HCEC 1CT (cell line): ENCODE results near the gene TRPC4AP.

ENCODE experiments used
- DNase-seq: peaks from one replicate; pipeline ENCODE4 v3.0.0-alpha.2; 2017

The TRPC4AP gene

DNA sequence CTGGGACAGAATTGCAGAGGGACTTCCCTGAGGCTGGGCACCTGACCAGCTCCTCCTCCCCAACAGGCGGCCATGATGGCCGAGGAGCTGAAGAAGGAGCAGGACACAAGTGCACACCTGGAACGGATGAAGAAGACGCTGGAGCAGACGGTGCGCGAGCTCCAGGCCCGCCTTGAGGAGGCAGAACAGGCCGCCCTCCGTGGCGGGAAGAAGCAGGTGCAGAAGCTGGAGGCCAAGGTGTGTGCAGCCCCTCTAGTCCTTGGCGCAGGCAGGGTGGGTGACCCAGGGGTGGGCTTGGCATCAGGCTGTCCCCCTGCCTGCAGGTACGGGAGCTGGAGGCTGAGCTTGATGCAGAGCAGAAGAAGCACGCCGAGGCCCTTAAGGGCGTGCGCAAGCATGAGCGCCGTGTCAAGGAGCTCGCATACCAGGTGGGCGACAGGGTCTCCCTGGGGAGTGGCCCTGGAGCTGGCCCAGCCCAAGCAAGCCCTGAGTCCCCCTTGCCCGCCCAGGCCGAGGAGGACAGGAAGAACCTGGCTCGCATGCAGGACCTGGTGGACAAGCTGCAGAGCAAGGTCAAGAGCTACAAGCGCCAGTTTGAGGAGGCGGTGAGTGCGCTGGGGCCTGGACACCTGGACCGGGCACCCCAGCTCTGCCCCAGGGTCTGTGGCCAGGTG, 91.5 kb downstream of the TRPC4AP start:
- no peak for DNase-seq

DNA sequence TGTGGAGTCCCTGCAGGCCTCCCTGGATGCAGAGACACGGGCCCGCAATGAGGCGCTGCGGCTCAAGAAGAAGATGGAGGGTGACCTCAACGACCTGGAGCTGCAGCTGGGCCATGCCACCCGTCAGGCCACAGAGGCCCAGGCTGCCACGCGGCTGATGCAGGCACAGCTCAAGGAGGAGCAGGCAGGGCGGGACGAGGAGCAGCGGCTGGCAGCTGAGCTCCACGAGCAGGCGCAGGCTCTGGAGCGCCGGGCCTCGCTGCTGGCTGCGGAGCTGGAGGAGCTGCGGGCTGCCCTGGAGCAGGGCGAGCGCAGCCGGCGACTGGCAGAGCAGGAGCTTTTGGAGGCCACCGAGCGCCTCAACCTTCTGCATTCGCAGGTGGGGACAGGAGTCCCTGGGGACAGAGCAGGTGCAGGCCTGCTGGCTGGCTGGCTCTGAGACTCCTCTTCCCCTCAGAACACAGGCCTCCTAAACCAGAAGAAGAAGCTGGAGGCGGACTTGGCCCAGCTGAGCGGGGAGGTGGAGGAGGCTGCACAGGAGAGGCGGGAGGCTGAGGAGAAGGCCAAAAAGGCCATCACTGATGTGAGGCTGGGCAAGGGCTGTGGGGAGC, 92.2 kb downstream of the TRPC4AP start:
- DNase-seq, result no peak

DNA sequence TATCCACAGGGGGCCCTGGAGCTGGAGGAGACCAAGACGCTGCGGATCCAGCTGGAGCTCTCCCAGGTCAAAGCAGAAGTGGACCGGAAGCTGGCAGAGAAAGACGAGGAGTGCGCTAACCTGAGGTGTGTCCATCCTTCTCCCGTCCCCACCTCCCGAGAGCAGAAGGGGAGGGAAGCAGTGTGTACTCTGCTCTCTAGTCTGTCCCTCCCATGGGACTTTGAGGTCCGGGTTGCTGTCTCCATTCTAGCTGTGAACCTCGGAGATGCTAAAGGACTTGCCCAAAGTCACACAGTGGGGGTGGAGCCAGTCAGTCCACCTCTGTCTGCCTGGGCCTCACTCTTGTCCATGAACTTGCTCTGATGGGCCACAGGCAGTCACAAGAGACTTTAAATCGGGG, 92.8 kb downstream of the TRPC4AP start:
- DNase-seq, result no peak

DNA sequence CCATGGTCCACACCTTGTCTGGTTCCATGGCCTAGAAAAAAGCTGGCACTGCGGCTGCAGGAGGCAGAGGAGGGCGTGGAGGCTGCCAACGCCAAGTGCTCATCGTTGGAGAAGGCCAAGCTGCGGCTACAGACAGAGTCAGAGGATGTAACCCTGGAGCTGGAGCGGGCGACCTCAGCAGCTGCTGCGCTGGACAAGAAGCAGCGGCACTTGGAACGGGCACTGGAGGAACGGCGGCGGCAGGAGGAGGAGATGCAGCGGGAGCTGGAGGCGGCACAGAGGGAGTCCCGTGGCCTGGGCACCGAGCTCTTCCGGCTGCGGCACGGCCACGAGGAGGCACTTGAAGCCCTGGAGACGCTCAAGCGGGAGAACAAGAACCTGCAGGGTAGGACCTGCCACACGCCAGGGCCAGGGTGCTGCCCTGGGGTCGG, 93.6 kb downstream of the TRPC4AP start:
- DNase-seq, result no peak

DNA sequence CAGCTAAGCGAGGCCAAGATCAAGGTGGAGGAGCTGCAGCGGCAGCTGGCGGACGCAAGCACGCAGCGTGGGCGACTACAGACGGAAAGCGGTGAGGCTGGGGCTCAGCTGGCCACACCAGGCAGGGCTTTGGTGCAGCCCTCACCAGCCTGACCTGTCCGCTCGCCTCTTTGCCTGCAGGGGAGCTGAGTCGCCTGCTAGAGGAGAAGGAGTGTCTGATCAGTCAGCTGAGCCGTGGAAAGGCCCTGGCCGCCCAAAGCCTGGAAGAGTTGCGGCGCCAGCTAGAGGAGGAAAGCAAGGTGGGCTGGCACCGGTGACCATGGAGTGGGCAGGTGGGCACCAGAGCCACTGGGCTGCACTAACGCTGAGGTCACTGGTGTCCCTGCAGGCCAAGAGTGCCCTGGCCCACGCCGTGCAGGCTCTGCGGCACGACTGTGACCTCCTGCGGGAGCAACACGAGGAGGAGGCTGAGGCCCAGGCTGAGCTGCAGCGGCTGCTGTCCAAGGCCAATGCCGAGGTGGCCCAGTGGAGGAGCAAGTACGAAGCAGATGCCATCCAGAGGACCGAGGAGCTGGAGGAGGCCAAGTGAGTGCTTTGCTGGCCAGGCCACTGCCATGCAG, 94.2 kb downstream of the TRPC4AP start:
- DNase-seq, result no peak

DNA sequence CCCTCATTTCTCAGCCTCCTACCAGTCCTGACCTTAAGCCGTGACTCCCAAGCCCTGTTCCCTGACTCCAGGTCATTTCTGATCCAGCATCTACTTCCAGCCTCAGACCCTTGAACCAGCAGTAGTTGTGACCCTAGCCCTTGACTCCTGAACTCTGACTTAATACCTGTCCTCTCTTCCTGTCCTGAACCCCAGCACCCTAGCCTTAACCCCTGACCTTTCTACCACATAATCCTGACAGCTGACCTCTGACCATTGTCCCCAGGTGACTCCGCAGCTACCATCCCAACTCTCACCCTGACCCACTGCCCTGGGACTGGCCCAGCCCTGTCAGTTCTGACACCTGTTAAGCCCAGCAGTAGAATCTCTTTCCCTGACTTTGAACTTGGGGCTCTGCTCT, 94.8 kb downstream of the TRPC4AP start:
- no peak for DNase-seq

DNA sequence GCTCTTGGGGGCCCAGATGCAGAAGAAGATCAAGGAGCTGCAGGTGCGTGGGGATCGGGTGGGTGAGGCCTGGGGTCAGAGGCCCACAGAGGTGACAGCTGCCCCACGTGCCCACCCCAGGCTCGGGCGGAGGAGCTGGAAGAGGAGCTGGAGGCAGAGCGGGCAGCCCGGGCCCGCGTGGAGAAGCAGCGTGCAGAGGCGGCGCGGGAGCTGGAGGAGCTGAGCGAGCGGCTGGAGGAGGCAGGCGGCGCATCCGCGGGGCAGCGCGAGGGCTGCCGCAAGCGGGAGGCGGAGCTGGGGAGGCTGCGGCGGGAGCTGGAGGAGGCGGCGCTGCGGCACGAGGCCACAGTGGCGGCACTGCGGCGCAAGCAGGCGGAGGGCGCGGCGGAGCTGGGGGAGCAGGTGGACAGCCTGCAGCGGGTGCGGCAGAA, 95.5 kb downstream of the TRPC4AP start:
- DNase-seq, result no peak

DNA sequence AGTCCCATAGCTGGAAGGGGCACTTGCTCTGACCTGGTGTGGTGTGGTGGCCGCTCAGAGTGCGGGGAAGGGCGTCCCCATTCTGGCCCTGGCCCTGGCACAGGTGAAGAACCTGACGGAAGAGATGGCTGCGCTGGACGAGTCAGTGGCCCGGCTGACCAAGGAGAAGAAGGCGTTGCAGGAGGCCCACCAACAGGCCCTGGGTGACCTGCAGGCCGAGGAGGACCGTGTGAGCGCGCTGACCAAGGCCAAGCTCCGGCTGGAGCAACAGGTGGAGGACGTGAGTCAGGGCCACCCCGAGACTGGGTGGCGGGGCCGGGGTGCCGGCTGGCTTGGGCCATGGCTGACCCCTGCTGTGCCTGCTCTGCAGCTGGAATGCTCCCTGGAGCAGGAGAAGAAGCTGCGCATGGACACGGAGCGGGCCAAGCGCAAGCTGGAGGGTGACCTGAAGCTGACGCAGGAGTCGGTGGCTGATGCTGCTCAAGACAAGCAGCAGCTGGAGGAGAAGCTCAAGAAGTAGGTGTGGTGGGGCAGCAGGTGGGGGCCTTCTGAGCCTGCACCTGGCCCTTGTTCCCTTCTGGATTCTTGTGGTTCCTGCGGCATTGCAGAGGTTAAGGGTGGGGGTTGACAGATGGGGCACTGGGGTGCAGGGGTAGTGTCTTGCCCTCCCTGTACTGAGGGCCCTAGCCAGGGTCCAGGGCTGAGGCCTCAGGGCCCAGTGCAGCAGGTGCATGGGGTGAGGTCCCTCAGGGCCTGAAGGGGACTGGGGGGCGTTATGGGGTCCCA, 96.2 kb downstream of the TRPC4AP start:
- DNase-seq, result no peak

DNA sequence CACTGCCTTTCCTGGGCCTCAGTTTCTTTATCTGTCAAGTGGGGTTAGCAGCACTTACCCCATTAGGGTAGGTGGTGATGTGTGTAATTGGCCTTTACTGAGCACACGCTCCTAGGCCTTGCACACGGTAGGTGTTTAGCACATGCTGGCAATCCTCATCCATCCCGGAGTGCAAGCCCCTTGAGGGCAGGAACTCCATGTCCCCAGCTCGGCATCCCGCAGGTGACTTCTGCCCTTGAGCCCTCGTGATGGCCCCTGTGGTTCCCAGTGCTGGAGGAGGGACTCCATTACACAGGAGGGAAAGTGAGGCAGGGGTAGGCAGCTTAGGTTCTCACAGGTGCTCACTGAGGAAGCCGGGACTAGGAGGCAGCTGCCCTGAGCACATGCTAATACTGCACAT, 96.9 kb downstream of the TRPC4AP start:
- no peak for DNase-seq

DNA sequence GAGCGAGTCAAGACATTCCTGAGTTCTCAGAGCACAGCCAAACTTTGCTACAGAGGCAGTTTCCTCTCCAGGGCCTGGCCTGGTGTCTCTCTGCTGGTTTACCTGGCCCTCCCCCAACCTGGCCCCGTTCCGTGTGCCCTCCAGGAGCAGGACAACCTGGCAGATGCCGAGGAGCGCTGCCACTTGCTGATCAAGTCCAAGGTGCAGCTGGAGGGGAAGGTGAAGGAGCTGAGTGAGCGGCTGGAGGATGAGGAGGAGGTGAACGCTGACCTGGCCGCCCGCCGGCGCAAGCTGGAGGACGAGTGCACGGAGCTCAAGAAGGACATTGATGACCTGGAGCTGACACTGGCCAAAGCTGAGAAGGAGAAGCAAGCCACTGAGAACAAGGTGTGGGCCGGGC, 97.4 kb downstream of the TRPC4AP start:
- no peak for DNase-seq

DNA sequence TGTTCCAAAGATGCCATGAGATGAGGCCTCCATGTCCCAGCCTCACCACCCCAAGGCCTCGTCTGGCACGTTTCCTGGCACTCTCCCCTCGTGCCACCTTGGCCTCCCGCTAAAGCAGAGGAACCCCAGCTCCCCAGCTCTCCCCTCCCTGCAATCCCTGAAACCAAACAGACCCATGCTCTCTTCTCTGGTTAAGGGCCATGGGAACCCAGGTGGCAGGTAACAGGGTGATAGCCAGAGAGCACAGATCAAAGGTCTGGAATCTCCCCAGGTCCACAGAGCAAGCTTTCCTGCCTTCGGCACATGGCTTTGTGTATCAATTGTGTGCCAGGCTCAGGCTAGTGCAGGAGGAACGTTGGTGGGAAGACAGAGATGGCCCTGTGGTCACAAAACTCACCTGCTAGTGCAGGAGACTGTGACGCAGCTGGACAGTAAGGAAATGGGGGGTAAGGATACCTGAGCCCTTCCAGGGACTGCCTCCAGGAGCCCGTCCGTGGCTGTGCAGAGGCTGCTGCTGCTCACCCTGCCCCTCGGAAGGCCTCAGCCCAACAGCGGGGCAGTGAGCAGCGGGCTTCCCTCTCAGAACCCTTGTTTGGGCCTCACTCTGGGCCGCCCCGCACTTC, 98.0 kb downstream of the TRPC4AP start:
- no peak for DNase-seq

DNA sequence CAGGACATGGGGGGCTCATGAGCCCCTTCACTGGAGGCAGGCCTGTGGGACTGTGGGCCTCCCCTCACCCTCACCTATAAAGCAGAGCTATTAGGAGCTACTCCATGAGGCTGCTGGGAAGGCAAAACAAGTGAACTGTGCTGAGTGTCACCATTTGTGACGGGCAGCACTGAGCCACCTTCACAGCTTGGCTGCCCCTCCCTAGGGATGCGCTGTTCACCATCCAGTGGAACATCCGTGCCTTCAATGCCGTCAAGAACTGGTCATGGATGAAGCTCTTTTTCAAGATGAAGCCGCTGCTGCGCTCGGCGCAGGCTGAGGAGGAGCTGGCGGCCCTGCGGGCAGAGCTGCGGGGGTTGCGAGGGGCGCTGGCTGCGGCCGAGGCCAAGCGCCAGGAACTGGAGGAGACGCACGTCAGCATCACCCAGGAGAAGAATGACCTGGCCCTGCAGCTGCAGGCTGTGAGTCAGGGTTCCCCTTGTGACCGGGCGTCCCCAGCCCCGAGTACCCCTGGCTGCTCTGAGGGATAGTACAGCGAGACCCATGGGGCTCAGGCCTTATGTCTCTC, 98.6 kb downstream of the TRPC4AP start:
- no peak for DNase-seq

DNA sequence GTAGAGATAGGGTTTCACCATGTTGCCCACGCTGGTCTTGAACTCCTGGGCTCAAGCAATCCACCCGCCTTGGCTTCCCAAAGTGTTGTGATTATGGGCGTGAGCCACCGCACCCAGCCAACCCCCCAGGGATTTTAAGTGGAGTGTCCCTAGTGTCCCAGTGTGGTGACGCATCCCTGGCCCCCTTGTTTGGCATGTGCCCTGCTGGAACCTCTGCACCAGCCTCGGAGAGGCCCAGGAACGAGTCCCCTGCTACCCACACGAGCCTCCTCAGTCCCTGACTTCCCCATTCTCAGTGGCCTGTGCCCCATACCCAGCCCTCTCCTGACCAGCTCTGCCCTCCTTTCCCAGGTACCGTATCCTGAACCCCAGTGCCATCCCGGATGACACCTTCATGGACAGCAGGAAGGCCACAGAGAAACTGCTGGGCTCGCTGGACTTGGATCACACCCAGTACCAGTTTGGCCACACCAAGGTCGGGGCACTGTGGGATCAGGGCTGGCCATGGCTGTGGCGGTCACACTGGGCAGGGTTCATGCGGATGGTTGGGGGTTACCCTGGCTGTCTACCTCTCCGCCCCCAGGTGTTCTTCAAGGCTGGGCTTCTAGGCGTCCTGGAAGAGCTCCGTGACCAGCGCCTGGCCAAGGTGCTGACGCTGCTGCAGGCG, 99.7 kb downstream of the TRPC4AP start:
- no peak for DNase-seq

DNA sequence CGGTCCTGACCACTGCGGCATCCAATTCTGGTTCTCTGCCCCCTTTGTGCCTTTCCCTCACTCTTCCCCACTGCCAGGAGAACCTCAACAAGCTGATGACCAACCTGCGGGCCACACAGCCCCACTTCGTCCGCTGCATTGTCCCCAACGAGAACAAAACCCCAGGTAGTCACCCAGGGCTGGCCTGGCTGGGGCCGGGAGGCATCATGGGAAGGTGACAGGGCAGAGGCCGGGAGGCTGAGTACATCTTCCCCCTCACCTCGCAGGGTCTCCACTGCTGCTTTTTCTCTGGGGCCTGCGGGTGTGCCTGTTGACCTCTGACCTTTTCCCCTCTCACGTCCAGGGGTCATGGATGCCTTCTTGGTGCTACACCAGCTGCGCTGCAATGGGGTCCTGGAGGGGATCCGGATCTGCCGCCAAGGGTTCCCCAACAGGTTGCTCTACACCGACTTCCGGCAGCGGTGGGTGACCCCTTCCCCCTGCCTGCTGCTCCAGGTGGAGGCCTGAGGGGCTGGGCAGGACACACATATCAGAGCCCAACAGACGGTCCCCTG, 101.9 kb downstream of the TRPC4AP start:
- no peak for DNase-seq

DNA sequence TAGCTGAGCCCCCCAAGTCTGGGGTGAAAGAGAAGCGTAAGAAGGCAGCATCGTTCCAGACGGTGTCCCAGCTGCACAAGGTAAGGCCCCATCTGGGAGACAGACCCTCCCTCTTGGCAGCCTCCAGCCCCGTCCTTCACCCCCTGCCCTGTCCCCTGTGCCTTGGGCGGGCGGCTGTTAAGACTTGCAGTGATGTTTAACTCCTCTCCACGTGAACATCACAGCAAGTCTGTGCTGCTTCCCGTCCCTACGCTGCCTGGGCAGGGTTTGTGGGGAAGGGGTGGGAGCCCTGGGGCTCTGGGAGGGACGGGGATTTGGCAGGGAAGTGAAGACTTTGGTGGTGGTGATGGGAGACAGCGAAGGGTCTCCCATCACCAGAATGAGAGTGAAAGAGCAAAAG, 102.4 kb downstream of the TRPC4AP start:
- no peak for DNase-seq

DNA sequence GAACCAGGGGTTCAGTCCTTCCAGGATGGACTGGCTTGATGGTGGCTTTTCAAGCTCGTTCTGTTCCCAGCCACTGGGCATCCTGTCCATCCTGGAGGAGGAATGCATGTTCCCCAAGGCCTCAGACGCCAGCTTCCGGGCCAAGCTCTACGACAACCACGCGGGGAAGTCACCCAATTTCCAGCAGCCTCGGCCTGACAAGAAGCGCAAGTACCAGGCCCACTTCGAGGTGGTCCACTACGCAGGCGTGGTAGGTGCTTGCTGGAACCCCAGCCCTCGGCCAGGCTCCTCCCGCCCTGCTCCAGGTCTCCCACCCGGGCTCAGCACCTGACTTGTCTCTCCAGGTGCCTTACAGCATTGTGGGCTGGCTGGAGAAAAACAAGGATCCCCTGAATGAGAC, 102.9 kb downstream of the TRPC4AP start:
- no peak for DNase-seq

DNA sequence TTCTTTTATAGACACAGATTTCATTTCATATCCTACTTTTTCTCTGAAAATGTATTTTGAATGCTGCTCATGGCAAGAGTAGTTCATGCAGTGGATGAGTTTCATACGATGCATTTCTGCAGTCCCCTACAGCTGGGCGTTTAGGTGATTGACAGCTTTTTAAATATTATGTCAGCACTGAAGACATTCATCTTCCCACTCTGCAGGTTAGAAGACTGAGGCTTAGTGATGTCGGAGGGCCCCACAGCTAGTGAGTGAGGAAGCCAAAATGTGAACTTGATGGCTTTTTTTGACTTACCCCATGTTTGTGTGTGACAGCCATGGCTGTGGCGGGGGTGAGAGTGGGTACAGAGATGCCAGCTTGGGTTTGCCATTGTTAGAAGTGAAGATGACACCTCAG, 103.5 kb downstream of the TRPC4AP start:
- DNase-seq, result no peak

DNA sequence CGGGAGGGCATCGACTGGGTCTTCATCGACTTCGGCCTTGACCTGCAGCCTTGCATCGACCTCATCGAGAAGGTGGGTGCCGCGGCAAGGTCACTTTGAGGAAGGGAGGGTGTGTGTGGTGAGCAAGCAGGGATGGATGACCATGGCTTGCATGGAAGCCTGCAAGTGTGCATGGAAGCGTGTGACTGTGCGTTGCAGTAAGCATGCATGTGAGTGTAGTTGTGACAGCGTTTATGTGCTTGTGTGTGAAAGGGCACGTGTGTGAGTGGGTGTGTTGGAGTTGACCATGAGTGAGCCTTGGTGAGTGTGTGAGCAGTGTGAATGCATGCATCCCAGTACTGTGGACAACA, 104.4 kb downstream of the TRPC4AP start:
- DNase-seq, result no peak

DNA sequence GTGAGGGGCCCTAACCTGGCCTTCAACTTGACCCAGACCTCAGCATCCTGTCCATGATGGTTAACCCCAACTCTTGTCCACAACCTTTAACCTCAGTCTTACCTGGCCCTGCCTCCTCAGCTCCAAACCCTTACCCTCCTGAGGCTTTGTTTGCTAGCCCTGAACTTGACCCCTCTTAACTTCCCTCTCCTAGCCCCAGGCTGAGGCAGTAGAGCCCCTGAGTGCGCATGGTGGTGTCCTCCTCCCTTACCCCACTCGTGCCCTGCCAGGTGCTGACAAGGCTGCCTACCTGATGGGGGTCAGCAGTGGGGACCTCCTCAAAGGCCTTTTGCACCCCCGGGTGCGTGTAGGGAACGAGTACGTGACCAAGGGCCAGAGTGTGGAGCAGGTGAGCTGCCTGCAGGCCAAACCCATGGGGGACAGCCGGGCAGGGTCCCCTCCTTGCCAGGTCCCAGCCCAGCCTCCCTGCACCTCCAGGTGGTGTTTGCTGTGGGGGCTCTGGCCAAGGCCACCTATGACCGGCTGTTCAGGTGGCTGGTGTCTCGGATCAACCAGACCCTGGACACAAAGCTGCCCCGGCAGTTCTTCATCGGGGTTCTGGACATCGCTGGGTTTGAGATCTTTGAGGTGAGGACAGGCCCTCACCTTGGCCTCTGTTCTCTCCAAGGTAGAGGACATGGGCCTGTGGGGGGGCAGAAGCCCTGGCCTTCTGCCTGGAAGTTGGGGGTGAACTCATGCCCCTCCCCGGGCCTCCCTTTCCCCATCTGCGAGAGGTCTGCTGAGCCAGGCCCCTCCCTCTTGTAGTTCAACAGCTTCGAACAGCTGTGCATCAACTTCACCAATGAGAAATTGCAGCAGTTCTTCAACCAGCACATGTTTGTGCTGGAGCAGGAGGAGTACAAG, 105.1 kb downstream of the TRPC4AP start:
- DNase-seq, result no peak

DNA sequence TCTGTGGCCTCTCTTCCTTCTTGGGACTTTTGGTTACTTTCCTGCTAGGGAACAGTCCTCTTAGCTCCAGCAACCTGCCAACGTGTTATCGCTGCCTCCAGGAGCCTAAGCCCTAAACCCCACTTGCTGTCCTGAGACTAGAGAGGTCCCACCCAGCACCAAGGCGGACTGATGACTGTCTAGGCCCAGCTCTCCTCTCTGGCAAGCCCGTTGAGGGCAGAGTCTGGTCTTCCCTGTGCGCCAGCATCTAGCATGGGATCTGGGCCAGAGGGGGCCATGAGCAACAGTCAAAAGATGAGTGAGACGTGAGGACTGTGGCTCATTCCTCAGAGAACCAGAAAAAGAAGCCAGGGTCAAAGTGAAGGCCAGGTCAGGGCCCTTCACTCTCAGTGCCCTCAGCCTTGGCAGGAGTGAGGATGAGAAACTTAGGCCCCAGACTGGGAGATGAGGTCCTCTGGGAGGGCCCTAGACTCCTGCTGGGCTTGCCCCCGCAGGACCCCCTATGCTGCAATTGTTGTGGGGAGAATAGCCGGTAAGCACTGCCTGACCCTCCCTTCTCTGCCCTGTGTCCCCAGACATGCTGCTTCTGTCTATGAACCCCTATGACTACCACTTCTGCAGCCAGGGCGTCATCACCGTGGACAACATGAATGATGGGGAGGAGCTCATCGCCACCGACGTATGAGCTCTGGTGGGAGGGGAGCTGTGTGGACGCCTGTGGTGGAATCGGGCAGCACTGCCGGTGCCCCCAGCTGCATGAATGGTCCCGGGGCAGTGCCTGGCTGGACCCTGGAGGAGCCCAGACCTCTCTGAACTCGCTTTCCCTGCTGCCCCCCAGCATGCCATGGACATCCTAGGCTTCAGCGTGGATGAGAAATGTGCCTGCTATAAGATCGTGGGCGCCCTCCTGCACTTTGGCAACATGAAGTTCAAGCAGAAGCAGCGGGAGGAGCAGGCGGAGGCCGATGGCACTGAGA, 106.0 kb downstream of the TRPC4AP start:
- DNase-seq, result no peak
